Measurements from ENCODE around the gene MOB3A.
"Not testable (repeated sequence)": the region's sequence is repeated elsewhere in the genome, so short reads cannot be mapped to it uniquely, and the experiment has no call there.

Gene MOB3A

DNA sequence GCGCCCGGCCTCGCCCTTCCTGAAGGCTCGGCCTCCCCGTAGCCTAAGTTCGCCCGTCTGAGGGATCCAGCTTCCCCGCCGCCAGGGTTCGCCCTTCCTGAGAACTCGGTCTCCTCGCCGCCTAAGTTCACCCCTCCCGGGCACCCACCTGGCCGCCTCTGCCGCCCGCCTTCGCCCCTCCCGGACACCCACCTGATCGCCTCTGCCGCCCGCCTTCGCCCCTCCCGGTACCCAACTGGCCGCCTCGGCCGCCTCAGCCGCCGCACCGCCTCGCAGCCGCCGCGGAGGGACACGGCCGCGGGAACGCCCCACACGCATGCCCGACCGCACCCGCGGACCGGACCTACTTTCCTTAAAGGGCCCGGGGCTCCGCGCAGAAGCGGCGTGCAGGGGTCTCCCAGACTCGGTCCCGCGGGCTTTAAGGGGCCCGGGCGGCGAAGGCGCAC, at the start of gene MOB3A:
Gene MOB3A (minus strand): TSS at position 293 of the 446 bp plus-strand sequence. CDS start 17,766 bp downstream, outside the sequence.
- no peak for FAIRE-seq

DNA sequence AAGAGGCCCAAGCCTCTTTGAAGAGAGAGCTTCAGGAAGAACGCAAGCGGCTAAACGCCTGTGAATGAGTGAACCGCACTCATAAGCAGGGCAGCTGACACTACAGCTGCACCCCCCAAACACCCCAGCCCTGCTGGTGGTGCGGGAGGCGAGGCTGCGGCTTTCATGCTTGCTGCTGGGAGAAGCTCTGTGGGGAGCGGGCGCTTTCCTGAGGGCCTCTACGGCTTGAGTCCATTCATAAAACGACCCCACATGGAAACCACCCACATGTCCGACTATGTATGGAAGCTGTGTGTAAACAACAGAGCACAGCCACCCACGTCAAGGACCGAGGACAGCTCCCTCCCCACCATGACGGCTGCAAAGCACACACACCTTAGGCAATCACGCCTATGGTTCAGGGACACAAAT, 49.7 kb upstream of the MOB3A start:
- FAIRE-seq: no peak

DNA sequence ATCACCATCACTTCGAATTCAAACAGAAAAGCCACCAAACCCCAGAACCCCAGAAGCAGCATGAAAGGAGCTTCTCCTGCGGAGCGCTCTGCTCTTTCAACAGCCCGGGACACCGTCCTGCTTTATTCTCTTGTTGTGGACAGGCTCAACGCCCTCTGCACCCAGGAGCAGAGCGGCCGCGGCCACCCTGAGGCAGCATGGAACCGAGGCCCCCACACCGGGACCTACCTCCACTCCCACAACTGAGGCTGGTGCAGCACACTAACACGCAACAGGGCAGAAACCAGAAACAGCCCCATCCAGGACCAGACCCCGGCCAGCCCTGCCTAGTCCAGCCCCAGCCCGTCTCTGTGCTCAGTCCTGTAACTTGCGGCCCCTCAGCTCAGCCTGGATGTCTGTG, 48.1 kb upstream of the MOB3A start:
- no peak for FAIRE-seq

DNA sequence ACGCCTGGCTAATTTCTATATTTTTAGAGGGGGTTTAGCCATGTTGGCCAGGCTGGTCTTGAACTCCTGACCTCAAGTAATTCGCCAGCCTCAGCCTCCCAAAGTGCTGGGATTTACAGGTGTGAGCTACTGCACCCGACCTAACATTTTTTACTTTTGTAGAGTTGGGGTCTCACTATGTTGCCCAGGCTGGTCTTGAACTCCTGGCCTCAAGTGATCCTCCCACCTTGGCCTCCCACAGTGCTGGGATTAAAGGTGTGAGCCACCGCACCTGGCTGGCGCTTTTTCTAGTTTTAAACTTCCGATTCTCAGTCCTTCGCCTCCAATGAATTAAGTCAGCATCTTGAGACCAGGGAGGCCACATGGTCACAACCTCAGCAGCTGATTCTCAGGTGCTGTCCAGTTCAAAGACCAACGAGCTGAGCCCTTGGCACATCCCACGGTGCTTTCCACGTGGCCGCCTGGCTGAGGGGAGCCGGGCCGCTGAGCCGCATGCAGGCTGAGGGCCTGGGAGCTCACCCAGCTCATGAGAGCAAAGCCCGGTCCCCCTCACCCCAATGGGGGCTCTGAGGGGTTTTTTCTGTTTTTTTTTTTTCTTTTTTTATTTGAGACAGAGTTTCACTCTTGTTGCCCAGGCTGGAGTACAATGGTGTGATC, 46.2 kb upstream of the MOB3A start:
- no peak for FAIRE-seq

DNA sequence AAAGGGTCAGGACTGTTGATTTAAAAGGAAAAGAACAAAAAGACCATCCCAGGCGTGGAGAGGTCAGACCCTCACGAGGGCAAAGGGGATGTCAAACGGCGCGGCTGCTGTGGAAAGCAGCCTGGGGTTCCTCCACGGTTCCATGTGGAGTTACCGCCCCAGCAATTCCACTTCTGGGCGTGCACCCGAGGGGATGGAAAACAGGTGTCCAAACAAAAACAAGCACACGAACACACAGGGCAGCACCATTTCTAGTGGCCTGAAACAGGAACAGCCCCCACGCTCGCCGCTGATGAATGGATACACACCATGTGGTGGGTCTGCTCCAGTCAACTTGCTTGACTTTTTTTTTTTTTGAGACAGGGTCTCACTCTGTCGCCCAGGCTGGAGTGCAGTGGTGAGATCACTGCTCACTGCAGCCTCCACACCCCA, 44.0 kb upstream of the MOB3A start:
- FAIRE-seq: no peak

DNA sequence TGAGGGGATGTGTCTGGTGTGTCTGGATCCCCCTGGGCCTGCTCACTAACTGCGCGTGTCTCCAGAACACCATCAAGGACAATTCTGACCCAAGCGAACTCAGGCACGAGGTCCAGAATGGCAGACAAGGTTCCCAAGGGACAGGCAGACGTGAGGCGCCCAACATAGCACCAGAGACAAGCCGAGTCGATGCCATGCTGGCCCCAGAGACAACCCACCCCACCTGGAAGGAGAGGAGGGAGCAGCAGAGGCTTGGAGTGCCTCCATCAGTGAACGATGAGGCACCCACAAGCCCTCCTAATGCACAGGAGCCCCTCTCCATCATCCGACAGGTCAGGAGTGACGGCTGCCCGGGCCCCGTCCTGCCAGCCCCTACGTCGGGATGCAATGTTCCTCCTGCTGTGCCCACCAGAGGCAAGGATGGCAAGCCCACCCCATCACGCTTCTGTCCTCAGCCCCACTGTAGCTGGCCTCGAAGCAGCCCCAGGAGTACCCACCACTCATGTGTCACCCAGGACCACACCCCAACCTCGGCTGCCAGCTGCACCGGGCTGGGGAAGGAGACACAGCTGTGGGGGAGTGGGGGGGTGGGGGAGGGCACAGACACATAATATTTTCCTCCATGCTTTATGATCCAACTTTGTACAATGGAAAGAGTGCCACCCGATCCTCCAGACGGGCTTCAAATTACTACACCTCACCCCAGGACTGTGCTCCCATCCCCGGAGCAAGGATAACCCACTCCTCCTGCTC, 43.4 kb upstream of the MOB3A start:
- FAIRE-seq: no peak

GRCh38 chr19:2138061-2138728, 42.1 kb upstream of the MOB3A start:
- no peak for FAIRE-seq

DNA sequence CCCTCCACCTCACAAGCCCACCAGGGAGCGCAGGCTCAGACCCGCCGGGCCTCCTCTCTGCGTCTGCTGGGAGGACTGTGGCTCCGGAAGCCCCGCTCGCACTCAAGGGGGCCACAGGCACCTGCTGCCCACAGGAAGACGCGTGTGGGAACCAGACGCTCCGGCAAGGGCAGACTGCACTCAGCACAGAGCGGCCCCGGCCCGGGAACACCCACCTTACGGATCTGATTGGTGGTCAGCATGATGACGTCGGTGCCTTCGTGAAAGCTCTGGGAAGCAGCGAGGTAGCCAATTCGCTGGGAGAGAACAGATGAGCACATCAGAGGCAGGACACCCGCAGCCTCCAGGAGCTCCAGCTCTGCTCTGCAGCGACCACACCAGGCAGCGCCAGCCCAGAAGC, 40.7 kb upstream of the MOB3A start:
- FAIRE-seq: no peak

GRCh38 chr19:2135474-2136402, 39.6 kb upstream of the MOB3A start:
- no peak for FAIRE-seq

DNA sequence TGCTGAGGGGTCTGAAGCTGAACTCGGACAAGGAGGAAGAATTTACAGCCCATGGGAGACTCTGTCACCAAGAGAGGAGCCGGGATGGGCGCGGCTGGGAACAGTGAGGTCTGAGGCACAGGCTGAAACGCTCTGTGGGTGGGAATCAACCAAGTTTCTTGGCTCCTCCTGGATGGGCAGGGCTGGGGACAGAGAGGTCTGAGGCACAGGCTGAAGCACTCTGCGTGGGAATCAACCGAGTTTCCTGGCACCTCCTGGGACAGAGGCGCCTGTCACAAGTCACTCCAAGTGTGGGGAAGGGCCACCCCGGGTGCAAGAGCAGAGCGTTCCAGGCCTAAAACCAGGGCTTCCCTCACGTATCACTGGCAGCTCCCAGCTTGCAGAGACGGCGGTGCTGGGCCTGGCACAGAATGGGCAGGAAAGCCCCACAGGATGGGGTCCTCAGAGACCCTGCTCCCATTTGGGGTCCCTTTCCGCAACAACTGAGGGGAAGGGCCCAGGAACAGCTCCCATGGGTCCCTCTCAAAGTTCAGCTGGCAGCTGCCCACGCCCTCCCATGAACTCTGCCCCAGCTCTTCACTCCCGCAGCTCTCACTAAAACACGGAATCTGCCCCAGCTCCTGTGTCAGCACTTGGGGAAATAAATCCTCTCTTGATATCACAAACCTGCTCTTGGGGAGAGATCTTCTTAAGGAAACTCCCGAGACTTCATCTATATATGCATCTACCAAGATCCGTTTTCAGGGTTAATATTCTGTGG, 36.8 kb upstream of the MOB3A start:
- no peak for FAIRE-seq

DNA sequence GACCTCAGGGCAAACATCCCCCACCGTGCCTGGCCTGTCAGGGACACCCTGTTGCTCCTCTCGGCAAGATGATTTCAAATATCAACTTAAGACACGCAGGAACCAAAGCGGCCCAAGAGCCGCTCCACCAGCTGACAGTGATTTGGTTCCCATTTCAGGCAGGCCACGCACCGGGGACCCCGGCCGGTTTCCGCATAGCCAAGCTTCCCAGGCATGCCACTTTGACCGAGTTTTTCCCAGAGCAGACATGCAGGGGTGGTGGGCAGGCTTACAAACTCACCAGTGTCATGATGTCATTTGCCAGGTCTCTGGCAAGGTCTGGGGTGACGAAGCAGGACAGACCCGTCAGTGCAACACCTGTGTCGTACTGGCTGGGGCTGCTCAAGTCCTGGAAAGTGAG, 36.1 kb upstream of the MOB3A start:
- FAIRE-seq: no peak

DNA sequence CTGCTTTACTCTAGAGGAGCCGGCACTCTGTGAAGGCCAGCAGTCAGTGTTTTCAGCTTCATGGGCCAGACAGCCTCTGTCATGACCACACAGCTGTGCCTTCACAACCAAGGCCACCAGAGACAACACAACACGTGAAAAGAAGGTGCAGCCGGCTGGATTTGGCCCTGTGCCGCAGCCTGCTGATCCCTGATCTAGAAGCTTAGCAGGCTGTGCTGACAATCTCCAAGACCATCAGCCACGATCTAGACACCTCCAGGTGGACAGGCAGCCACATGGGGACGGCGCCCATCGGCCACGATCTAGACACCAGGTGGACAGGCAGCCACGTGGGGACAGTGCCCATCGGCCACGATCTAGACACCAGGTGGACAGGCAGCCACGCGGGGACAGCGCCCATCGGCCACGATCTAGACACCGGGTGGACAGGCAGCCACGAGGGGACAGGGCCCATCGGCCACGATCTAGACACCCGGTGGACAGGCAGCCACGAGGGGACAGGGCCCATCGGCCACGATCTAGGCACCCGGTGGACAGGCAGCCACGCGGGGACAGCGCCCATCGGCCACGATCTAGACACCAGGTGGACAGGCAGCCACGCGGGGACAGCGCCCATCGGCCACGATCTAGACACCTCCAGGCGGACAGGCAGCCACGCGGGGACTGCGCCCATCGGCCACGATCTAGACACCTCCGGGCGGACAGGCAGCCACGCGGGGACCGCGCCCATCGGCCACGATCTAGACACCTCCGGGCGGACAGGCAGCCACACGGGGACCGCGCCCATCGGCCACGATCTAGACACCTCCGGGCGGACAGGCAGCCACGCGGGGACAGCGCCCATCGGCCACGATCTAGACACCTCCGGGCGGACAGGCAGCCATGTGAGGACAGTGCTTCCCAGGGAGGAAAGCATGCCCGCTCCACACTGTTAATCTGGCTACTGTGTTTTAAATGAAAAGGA, 35.2 kb upstream of the MOB3A start:
- FAIRE-seq: not testable (repeated sequence)

DNA sequence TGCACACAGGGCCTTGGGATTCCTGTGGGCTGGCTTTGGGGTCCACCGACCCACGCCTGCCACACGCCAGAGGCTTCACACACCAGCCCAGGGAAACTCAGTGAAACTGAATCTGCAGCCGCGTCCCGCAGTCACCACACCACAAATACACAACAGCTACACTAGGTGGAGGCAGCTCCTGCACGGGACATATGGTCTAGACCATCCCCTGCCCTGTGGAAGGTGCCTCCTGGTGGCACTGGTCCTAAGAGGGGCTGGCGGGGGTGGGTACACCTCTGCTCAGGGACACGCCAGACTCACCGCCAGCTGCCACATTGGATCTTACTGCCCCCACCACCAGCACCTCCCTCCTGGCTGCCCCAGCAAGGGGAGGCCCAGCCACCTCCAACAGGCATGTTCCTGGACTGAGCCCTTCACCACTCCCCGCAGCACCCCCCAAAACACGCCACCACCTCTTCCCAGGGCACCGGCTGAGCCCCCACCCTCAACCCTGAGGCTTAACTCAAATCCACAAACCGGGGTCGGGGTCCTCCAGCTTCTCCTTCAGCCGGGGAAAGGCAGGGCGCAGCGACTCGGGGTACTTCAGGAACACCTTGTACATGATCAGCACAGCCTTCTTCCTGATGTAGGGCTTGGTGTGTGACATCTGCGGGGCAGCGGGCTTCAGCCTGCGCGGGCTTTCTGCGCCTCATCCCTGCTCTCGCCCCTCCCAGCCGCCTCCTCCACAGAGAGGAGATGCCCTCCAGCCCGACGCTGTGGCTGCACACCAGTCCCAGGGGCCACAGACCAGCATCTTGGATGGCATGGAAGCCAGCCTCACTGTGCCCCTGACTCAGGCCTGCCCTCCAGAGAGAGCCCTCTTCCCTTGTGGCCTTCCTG, 34.0 kb upstream of the MOB3A start:
- FAIRE-seq: no peak

- FAIRE-seq: no peak
These were observed 33.4 kb upstream of the MOB3A start for GRCh38 chr19:2129486-2129885.

GRCh38 chr19:2129022-2129421, 32.9 kb upstream of the MOB3A start:
- no peak for FAIRE-seq

GRCh38 chr19:2128252-2128651, 32.1 kb upstream of the MOB3A start:
- not testable (repeated sequence) for FAIRE-seq

DNA sequence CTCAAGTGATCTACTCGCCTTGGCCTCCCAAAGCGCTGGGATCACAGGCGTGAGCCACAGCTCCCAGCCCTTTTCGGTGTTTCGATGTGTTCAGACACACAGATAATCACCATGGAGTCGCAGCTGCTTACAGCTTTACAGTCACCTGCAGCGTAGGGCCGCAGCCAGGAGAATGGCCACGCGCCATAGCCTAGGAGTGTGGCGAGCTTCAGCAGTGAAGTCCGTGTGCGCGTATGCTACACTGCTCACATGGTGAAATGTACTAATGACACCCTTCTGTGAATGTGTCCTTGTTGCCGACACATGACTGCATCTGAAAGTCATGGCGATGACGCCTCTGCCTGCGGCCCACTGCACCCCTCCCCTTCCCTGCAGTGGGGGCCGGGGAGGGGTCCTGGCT, 31.6 kb upstream of the MOB3A start:
- FAIRE-seq: no peak

GRCh38 chr19:2126879-2127518, 30.9 kb upstream of the MOB3A start:
- FAIRE-seq: no peak
